Loucy (cell line): Measurements from ENCODE around the gene PI3.

Source experiments
- CTCF ChIP-seq: fragments of 200-600 bp; sonication (generic); conservative IDR thresholded peaks from 2 replicates; pipeline ENCODE4 v1.5.1; 2014; ENCODE audit warnings: mild to moderate bottlenecking, antibody characterized with exemption, low read length
- EZH2phosphoT487 ChIP-seq: fragments of 200-600 bp; IDR thresholded peaks from 2 replicates; pipeline ENCODE4 v1.6.1; 2018; ENCODE audit warnings: antibody characterized with exemption, mild to moderate bottlenecking, moderate library complexity, borderline replicate concordance

- TF ChIP-seq CTCF (no peak), EZH2phosphoT487 (no peak)
Measured at GRCh38 chr20:45174434-45175364, at the start of gene PI3.
